ENCODE results near the gene MC1R.
"Not testable (repeated sequence)": the region's sequence is repeated elsewhere in the genome, so short reads cannot be mapped to it uniquely, and the experiment has no call there.

The MC1R gene

GRCh38 chr16:89914642-89915285, 3.9 kb upstream of the MC1R start:
- DNase-seq: not testable (repeated sequence)

- DNase-seq: no peak
Observed at GRCh38 chr16:89915303-89916232, 3.1 kb upstream of the MC1R start.

GRCh38 chr16:89917773-89918452, 749 bp upstream of the MC1R start:
- DNase-seq: peak; percentile 69 to 90 (median 86)

GRCh38 chr16:89919535-89920406, 1.1 kb downstream of the MC1R start:
- DNase-seq: no peak

- no peak for DNase-seq
Observed at GRCh38 chr16:89920723-89921122, 2.1 kb downstream of the MC1R start.

GRCh38 chr16:89921131-89921701, 2.6 kb downstream of the MC1R start:
- peak in 1 of 3 experiments; percentile 15 for DNase-seq

- peak in 2 of 3 experiments; percentile 55 to 69 for DNase-seq
Observed at GRCh38 chr16:89921702-89922476, 3.2 kb downstream of the MC1R start.

GRCh38 chr16:89922477-89922883, 3.8 kb downstream of the MC1R start:
- peak; percentile 14 to 85 (median 85) for DNase-seq

- peak; percentile 84 to 92 (median 88) for DNase-seq
Observed at GRCh38 chr16:89922884-89923639, 4.4 kb downstream of the MC1R start, which contains the start of gene TUBB3. TSS of gene TUBB3 (plus strand) at chr16:89923342. CDS start at chr16:89923402, 60 bp downstream.

- DNase-seq: peak; percentile 31 to 82 (median 71)
Observed at GRCh38 chr16:89923640-89924296, 5.1 kb downstream of the MC1R start.

- peak; percentile 11 to 85 (median 72) for DNase-seq
Observed at GRCh38 chr16:89924297-89924924, 5.7 kb downstream of the MC1R start.

- DNase-seq: peak in 2 of 3 experiments; percentile 2 to 58
Observed at GRCh38 chr16:89924925-89925307, 6.3 kb downstream of the MC1R start.

GRCh38 chr16:89925596-89926079, 7.0 kb downstream of the MC1R start:
- DNase-seq: peak in 1 of 3 experiments; percentile 66

GRCh38 chr16:89931305-89931896, 12.7 kb downstream of the MC1R start:
- no peak for DNase-seq

- no peak for DNase-seq
Observed at GRCh38 chr16:89931964-89932363, 13.3 kb downstream of the MC1R start.

- DNase-seq: not testable (repeated sequence)
Observed at GRCh38 chr16:89934019-89934418, 15.4 kb downstream of the MC1R start.

GRCh38 chr16:89934611-89935553, 16.2 kb downstream of the MC1R start:
- DNase-seq: no peak
